Stomach (tissue), 4 donors: ENCODE data around the gene ENOX1.

ENCODE experiments used
- POLR2A ChIP-seq, 4 donors: fragments of 450-650 bp; IDR thresholded peaks; one replicate each; pipeline ENCODE4 v1.6.1; 2016; ENCODE audit warnings: antibody characterized with exemption in 4 of 4, control low read depth in 2 of 4, mild to moderate bottlenecking in 1 of 4, moderate library complexity in 1 of 4
- POLR2AphosphoS5 ChIP-seq, 3 donors: sonication (generic); formaldehyde crosslinking; IDR thresholded peaks; one replicate each; pipeline ENCODE4 v1.6.1; 2016; ENCODE audit warnings: antibody characterized with exemption in 3 of 3

DNA sequence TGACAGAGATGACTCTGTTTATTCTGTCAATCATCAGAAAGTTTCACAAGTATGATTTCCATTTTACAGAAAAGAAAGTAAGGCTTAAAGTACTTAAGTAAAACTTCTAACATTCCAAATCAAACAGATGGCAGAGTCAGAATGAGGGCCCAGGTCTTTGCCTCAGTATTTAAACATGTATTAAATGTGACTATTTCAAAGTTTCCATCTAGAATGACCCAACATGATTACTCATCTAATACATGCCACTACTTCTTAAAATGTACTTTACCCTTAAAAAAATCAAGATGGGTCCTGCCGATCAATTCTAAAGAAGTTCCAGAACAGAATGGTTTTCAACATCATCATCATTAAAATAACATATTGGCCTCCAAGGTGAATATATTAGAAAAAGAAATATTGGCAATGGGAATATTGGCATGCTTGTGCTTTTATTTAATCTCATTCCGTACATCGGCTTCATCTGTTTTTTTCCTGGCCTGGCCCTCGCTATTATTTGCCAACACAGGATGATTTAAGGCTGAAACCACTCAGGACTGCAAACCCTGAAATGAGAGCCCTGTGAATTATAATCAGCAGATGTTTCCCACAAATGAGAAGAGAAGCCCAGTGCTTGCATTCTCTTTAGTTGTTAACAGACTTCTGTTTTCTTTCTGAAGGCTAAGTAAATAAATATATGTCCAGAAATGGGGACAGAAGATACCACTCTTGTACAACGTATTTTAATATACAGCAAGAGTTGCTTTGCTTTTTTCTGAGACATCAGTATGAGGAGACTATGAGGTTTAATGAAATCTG lies 423.4 kb downstream of the ENOX1 start:
- no peak for TF ChIP-seq POLR2A (IDR thresholded peaks at IDR 0.05)
- no peak for TF ChIP-seq POLR2AphosphoS5 (IDR thresholded peaks at IDR 0.05)
